Measurements from ENCODE around the gene PGAP3.
A peak's percentile ranks its signal among the peaks of the same experiment; 100 is the strongest.

PGAP3 gene

GRCh38 chr17:39735882-39736281 is 48.0 kb upstream of the PGAP3 start:
- Histone ChIP-seq H3K4me1 (ENCODE audit: low read length) (peaks cover 6% of the 10 kb centered on the region), H3K4me2 (ENCODE audit: low read depth, low read length) (no peak overlapping the region), H3K9me2 (replicated peaks; ENCODE audit: insufficient read depth, low read length) (no peaks in the 10 kb centered on the region), H2AFZ (ENCODE audit: low read length) (no peak overlapping the region), H3F3A (ENCODE audit: insufficient read depth, low read length) (peaks cover 3% of the 10 kb centered on the region; the same call in 1 of the 2 replicates), H3K9me3 (replicated peaks; ENCODE audit: insufficient read depth, low read length) (no peaks in the 10 kb centered on the region), H3K4me3 (ENCODE audit: low read length) (no peak overlapping the region), H3K9ac (ENCODE audit: low read length) (no peak overlapping the region), H3K27me3 (replicated peaks; ENCODE audit: insufficient read depth, low read length) (no peaks in the 10 kb centered on the region), H3K27ac (ENCODE audit: low read length) (no peak overlapping the region), H3K79me2 (ENCODE audit: low read length) (peaks cover 12% of the 10 kb centered on the region; the same call in 1 of the 2 replicates), H4K20me1 (ENCODE audit: insufficient read depth, low read length) (no peaks in the 10 kb centered on the region), H3K36me3 (replicated peaks; ENCODE audit: insufficient read depth, low read length) (no peaks in the 10 kb centered on the region)
- no peak for DNase-seq
- no peak for TF ChIP-seq EZH2 (optimal IDR thresholded peaks at IDR 0.05; ENCODE audit: low read depth, low read length)
- TF ChIP-seq, protein P1, sequence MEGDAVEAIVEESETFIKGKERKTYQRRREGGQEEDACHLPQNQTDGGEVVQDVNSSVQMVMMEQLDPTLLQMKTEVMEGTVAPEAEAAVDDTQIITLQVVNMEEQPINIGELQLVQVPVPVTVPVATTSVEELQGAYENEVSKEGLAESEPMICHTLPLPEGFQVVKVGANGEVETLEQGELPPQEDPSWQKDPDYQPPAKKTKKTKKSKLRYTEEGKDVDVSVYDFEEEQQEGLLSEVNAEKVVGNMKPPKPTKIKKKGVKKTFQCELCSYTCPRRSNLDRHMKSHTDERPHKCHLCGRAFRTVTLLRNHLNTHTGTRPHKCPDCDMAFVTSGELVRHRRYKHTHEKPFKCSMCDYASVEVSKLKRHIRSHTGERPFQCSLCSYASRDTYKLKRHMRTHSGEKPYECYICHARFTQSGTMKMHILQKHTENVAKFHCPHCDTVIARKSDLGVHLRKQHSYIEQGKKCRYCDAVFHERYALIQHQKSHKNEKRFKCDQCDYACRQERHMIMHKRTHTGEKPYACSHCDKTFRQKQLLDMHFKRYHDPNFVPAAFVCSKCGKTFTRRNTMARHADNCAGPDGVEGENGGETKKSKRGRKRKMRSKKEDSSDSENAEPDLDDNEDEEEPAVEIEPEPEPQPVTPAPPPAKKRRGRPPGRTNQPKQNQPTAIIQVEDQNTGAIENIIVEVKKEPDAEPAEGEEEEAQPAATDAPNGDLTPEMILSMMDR (IDR thresholded peaks at IDR 0.05; ENCODE audit: low read length): no peak
- no peak for TF ChIP-seq EZH2phosphoT487 (IDR thresholded peaks at IDR 0.05; ENCODE audit: low read length)

GRCh38 chr17:39732586-39732985 is 44.7 kb upstream of the PGAP3 start:
- Histone ChIP-seq H3K27ac (ENCODE audit: low read length) (no peak overlapping the region), H3F3A (ENCODE audit: insufficient read depth, low read length) (no peaks in the 10 kb centered on the region), H3K9me2 (replicated peaks; ENCODE audit: insufficient read depth, low read length) (no peaks in the 10 kb centered on the region), H3K79me2 (ENCODE audit: low read length) (peaks cover 22% of the 10 kb centered on the region), H3K4me1 (ENCODE audit: low read length) (peaks cover 4% of the 10 kb centered on the region; the same call in 1 of the 2 replicates), H4K20me1 (ENCODE audit: insufficient read depth, low read length) (no peaks in the 10 kb centered on the region), H3K9me3 (replicated peaks; ENCODE audit: insufficient read depth, low read length) (no peaks in the 10 kb centered on the region), H3K4me3 (ENCODE audit: low read length) (no peak overlapping the region), H2AFZ (ENCODE audit: low read length) (no peak overlapping the region), H3K4me2 (ENCODE audit: low read depth, low read length) (no peak overlapping the region), H3K9ac (ENCODE audit: low read length) (no peak overlapping the region), H3K27me3 (replicated peaks; ENCODE audit: insufficient read depth, low read length) (no peaks in the 10 kb centered on the region), H3K36me3 (replicated peaks; ENCODE audit: insufficient read depth, low read length) (no peaks in the 10 kb centered on the region)
- no peak for TF ChIP-seq EZH2phosphoT487 (IDR thresholded peaks at IDR 0.05; ENCODE audit: low read length)
- no peak for TF ChIP-seq EZH2 (optimal IDR thresholded peaks at IDR 0.05; ENCODE audit: low read depth, low read length)
- TF ChIP-seq, protein P1 (IDR thresholded peaks at IDR 0.05; ENCODE audit: low read length): no peak
- DNase-seq: no peak

- Histone ChIP-seq H3K4me1 (ENCODE audit: low read length) (peaks cover 4% of the 10 kb centered on the region; the same call in 1 of the 2 replicates), H3K4me3 (ENCODE audit: low read length) (peak within 1 kb of the TSS; percentile 82), H3K27ac (ENCODE audit: low read length) (peak within 1 kb of the TSS; percentile 74), H2AFZ (ENCODE audit: low read length) (peak within 1 kb of the TSS; percentile 89), H3K27me3 (replicated peaks; ENCODE audit: insufficient read depth, low read length) (no peaks in the 10 kb centered on the region), H3K4me2 (ENCODE audit: low read depth, low read length) (peak within 1 kb of the TSS; percentile 93), H3K9ac (ENCODE audit: low read length) (peak within 1 kb of the TSS; percentile 80), H4K20me1 (ENCODE audit: insufficient read depth, low read length) (no peaks in the 10 kb centered on the region), H3K36me3 (replicated peaks; ENCODE audit: insufficient read depth, low read length) (no peaks in the 10 kb centered on the region), H3F3A (ENCODE audit: insufficient read depth, low read length) (no peaks in the 10 kb centered on the region), H3K79me2 (ENCODE audit: low read length) (peaks cover 22% of the 10 kb centered on the region), H3K9me2 (replicated peaks; ENCODE audit: insufficient read depth, low read length) (no peaks in the 10 kb centered on the region), H3K9me3 (replicated peaks; ENCODE audit: insufficient read depth, low read length) (no peaks in the 10 kb centered on the region)
- TF ChIP-seq EZH2phosphoT487 (IDR thresholded peaks at IDR 0.05; ENCODE audit: low read length) (no peak), EZH2 (optimal IDR thresholded peaks at IDR 0.05; ENCODE audit: low read depth, low read length) (no peak)
- TF ChIP-seq, protein P1 (IDR thresholded peaks at IDR 0.05; ENCODE audit: low read length): peak; percentile 80
- peak; percentile 88 for DNase-seq
These were observed 42.5 kb upstream of the PGAP3 start, which contains the start of gene MIEN1 for GRCh38 chr17:39730095-39730921. TSS of gene MIEN1 (minus strand) at chr17:39730532. CDS start at chr17:39730495, 37 bp downstream.

Data from MM.1S (cell line).